ENCODE results near the gene LSG1. TPM values are rescaled to one million over a fixed set of nuclear protein-coding genes. Genes with fewer than 3 reads are reported as not detected.

LSG1 gene
- total RNA-seq, 1 donor from 2014 or later: 36.8 TPM

GRCh38 chr3:194686414-194686815 lies 14.4 kb upstream of the LSG1 start:
- H3K4me1 ChIP-seq: peaks cover 55% of the 10 kb centered on the region
- no peaks in the 10 kb centered on the region for H3K36me3 ChIP-seq
- peak overlapping the region; percentile 72 for H3K4me3 ChIP-seq
- no peak for ATAC-seq
- no peak for DNase-seq
- peak overlapping the region; percentile 83 for H3K27ac ChIP-seq
- H3K27me3 ChIP-seq: no peaks in the 10 kb centered on the region
- no peak for TF ChIP-seq CTCF (IDR thresholded peaks at IDR 0.05)
- intact Hi-C loops (cut with DNase I): loop anchor here (5.0 kb wide), 1 partner anchor 421 kb away; no protein-coding TSS in a partner anchor
- H3K9me3 ChIP-seq: no peaks in the 10 kb centered on the region

- Histone ChIP-seq H3K36me3 (no peaks in the 10 kb centered on the region), H3K27me3 (no peaks in the 10 kb centered on the region), H3K9me3 (no peaks in the 10 kb centered on the region), H3K4me1 (peaks cover 49% of the 10 kb centered on the region), H3K4me3 (peak within 1 kb of the TSS; percentile 72), H3K27ac (peak within 1 kb of the TSS; percentile 83)
- TF ChIP-seq CTCF (IDR thresholded peaks at IDR 0.05): peak; percentile 25
- intact Hi-C loops (cut with DNase I): loop anchor here (5.0 kb wide), 1 partner anchor 421 kb away; no protein-coding TSS in a partner anchor
- peak; percentile 92 for DNase-seq
- ATAC-seq: peak; percentile 85
These were observed 13.9 kb upstream of the LSG1 start, which contains the start of gene FAM43A for GRCh38 chr3:194685718-194686413. Gene FAM43A (plus strand): TSS chr3:194685883. CDS start chr3:194686827, 944 bp downstream.

GRCh38 chr3:194685065-194685717 lies 13.2 kb upstream of the LSG1 start:
- intact Hi-C loops (cut with DNase I): loop anchor here (5.0 kb wide), 1 partner anchor 422 kb away; no protein-coding TSS in a partner anchor
- ATAC-seq: no peak
- Histone ChIP-seq H3K27ac (peak overlapping the region; percentile 83), H3K27me3 (no peaks in the 10 kb centered on the region), H3K4me1 (peaks cover 43% of the 10 kb centered on the region), H3K4me3 (peak overlapping the region; percentile 72), H3K9me3 (no peaks in the 10 kb centered on the region), H3K36me3 (no peaks in the 10 kb centered on the region)
- no peak for DNase-seq
- TF ChIP-seq CTCF (IDR thresholded peaks at IDR 0.05): no peak

- H3K4me1 ChIP-seq: peaks cover 31% of the 10 kb centered on the region
- intact Hi-C loops (cut with DNase I): loop anchor here (5.0 kb wide), 1 partner anchor 574 kb away; no protein-coding TSS in a partner anchor
- TF ChIP-seq CTCF (IDR thresholded peaks at IDR 0.05): no peak
- H3K9me3 ChIP-seq: no peaks in the 10 kb centered on the region
- H3K36me3 ChIP-seq: no peaks in the 10 kb centered on the region
- no peak for DNase-seq
- ATAC-seq: no peak
- no peak overlapping the region for H3K27ac ChIP-seq
- no peak overlapping the region for H3K4me3 ChIP-seq
- no peaks in the 10 kb centered on the region for H3K27me3 ChIP-seq
These were observed 11.4 kb upstream of the LSG1 start for GRCh38 chr3:194683380-194683779.

GRCh38 chr3:194682694-194683310 lies 10.8 kb upstream of the LSG1 start:
- Histone ChIP-seq H3K27ac (no peak overlapping the region), H3K36me3 (no peaks in the 10 kb centered on the region), H3K4me1 (peaks cover 26% of the 10 kb centered on the region), H3K27me3 (no peaks in the 10 kb centered on the region), H3K4me3 (no peak overlapping the region), H3K9me3 (no peaks in the 10 kb centered on the region)
- TF ChIP-seq CTCF (IDR thresholded peaks at IDR 0.05): peak; percentile 87
- intact Hi-C loops (cut with DNase I): loop anchor here (5.0 kb wide), 1 partner anchor 574 kb away; no protein-coding TSS in a partner anchor
- DNase-seq (peak; percentile 76), ATAC-seq (peak; percentile 84)
